ENCODE measurements around the gene ACAP3.

DNA sequence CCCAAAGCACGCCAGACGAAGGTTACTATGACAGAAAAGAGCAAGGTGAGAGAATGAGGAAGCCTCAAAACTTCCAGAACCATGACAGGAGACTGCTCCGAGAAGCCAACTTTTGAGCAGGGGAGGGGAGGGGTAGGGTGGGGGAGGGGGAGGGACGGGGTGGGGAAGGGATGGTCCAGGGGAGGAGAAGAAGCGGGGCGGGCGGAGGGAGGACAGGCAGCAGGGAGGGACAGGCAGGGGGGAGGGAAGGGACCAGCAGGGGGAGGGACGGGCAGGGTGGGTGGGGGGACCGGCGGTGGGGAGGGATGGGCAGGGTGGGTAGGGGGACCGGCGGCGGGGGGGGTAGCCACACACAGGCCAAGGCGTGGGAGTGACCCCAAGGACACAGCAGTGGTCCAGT lies 14.7 kb upstream of the ACAP3 start:
- TF ChIP-seq CTCF (IDR thresholded peaks at IDR 0.05) (no peak), POLR2A (IDR thresholded peaks at IDR 0.05) (no peak)

Data from lower leg skin (tissue), 3 donors.